HPDE6-E6E7 (cell line): ENCODE measurements around the gene PPP2R5D.

Experiments used
- DNase-seq: peaks from one replicate; pipeline ENCODE4 v3.0.0; 2011; ENCODE audit warnings: missing footprints; ENCODE audit errors: extremely low spot score

PPP2R5D gene

GRCh38 chr6:42963855-42964605 lies 20.3 kb upstream of the PPP2R5D start:
- no peak for DNase-seq

GRCh38 chr6:42966571-42966970 lies 17.8 kb upstream of the PPP2R5D start:
- no peak for DNase-seq

GRCh38 chr6:42967228-42967627 lies 17.1 kb upstream of the PPP2R5D start:
- DNase-seq: no peak

GRCh38 chr6:42968126-42968701 lies 16.2 kb upstream of the PPP2R5D start:
- no peak for DNase-seq

GRCh38 chr6:42968783-42969182 lies 15.6 kb upstream of the PPP2R5D start:
- no peak for DNase-seq

- DNase-seq: no peak
Observed at GRCh38 chr6:42969431-42969830, 14.9 kb upstream of the PPP2R5D start.

- DNase-seq: no peak
Observed at GRCh38 chr6:42969934-42970333, 14.4 kb upstream of the PPP2R5D start.

- no peak for DNase-seq
Observed at GRCh38 chr6:42970871-42971612, 13.3 kb upstream of the PPP2R5D start.

- no peak for DNase-seq
Observed at GRCh38 chr6:42971746-42972327, 12.5 kb upstream of the PPP2R5D start.

GRCh38 chr6:42973926-42974325 lies 10.4 kb upstream of the PPP2R5D start:
- no peak for DNase-seq

GRCh38 chr6:42974919-42975505 lies 9.4 kb upstream of the PPP2R5D start:
- DNase-seq: no peak

GRCh38 chr6:42978487-42978838 lies 5.9 kb upstream of the PPP2R5D start:
- DNase-seq: no peak

- DNase-seq: peak; percentile 82
Observed at GRCh38 chr6:42978839-42979522, 5.4 kb upstream of the PPP2R5D start, which contains the start of gene PEX6. Gene PEX6, minus strand, starts transcription at chr6:42979181. Its CDS starts 31 bp downstream, at chr6:42979150.

- peak; percentile 81 for DNase-seq
Observed at GRCh38 chr6:42979523-42980177, 4.7 kb upstream of the PPP2R5D start.

GRCh38 chr6:42981836-42982235 lies 2.5 kb upstream of the PPP2R5D start:
- no peak for DNase-seq

- no peak for DNase-seq
Observed at GRCh38 chr6:42984924-42985475, 630 bp downstream of the PPP2R5D start.

- no peak for DNase-seq
Observed at GRCh38 chr6:42987533-42988451, 3.4 kb downstream of the PPP2R5D start.

- DNase-seq: no peak
Observed at GRCh38 chr6:42988486-42989020, 4.2 kb downstream of the PPP2R5D start.

- no peak for DNase-seq
Observed at GRCh38 chr6:42989923-42990322, 5.6 kb downstream of the PPP2R5D start.
